COR-L47 (cell line): Measurements from ENCODE around the gene PIP5K1A.
A peak's percentile ranks its signal among the peaks of the same experiment; 100 is the strongest.
"Not testable (repeated sequence)": the region's sequence is repeated elsewhere in the genome, so short reads cannot be mapped to it uniquely, and the experiment has no call there.

Experiments
- DNase-seq: peaks from one replicate; lab custom pipeline; 2025; lab: John Stamatoyannopoulos, UW

Gene PIP5K1A

GRCh38 chr1:151193304-151193703 is 5.0 kb upstream of the PIP5K1A start:
- DNase-seq = no peak

- no peak for DNase-seq
Observed at GRCh38 chr1:151193856-151194255, 4.5 kb upstream of the PIP5K1A start.

GRCh38 chr1:151194894-151195594 is 3.3 kb upstream of the PIP5K1A start:
- DNase-seq = not testable (repeated sequence)

DNA sequence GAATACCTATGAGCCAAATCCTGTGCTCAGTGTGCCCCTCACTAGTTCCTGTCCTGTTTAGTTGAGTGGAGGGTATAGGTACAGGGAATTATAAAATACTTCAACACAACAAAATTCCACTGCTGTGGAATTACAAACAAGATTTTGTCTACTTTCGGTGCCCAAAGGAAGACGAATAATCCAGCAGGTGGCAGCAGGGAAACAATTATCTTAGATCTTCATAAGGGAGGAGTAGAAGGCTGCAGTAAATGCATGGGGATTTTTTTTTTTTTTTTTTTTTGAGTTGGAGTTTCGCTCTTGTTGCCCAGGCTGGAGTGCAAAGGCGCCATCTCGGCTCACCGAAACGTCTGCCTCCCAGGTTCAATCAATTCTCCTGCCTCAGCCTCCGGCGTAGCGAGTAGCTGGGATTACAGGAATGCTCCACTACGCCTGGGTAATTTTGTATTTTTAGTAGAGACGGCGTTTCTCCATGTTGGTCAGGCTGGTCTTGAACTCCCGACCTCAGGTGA is 2.0 kb upstream of the PIP5K1A start:
- peak; percentile 70 for DNase-seq

DNA sequence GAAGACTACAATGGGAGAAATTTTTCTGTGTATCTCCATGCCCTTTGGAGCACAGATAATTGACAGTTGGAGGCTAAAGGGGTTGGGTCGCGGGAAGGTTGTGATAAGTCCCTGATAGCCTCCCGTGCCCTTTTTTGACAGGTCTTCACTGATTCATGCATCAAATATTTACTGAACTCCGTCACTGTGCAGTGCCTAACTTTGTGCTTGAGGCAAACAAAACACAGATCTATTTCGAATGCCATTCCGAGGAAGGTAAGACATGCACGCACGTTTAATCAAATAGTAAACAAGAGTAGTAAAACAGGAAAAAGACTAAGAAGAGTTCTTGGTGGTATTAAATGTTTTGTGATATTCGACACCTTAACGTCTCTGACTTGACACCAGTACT is 494 bp upstream of the PIP5K1A start:
- no peak for DNase-seq

GRCh38 chr1:151199873-151200581 is 1.7 kb downstream of the PIP5K1A start:
- DNase-seq = no peak

DNA sequence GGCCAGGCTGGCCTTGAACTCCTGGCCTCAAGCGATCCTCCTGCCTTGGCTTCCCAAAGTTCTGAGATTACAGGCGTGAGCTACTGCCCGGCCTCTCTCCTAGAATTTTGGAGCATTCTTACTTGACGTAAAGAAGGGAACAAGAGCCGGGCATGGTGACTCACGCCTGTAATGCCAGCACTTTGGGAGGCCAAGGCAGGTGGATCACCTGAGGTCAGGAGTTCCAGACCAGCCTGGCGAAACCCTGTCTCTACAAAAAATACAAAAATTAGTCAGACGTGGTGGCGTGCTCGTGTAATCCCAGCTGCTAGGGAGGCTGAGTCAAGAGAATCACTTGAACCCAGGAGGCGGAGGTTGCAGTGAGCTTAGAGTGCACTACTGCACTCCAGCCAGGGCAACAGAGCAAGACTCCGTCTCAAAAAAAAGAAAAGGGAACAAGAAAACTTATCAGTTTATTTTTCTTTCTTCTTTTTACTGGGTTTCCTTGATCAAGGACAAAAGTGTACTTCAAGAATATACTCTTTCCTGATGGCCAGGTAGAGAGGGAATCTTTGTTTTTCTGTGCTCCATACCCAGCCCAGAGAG is 7.1 kb downstream of the PIP5K1A start:
- not testable (repeated sequence) for DNase-seq

GRCh38 chr1:151210830-151211229 is 12.5 kb downstream of the PIP5K1A start:
- peak; percentile 26 for DNase-seq

DNA sequence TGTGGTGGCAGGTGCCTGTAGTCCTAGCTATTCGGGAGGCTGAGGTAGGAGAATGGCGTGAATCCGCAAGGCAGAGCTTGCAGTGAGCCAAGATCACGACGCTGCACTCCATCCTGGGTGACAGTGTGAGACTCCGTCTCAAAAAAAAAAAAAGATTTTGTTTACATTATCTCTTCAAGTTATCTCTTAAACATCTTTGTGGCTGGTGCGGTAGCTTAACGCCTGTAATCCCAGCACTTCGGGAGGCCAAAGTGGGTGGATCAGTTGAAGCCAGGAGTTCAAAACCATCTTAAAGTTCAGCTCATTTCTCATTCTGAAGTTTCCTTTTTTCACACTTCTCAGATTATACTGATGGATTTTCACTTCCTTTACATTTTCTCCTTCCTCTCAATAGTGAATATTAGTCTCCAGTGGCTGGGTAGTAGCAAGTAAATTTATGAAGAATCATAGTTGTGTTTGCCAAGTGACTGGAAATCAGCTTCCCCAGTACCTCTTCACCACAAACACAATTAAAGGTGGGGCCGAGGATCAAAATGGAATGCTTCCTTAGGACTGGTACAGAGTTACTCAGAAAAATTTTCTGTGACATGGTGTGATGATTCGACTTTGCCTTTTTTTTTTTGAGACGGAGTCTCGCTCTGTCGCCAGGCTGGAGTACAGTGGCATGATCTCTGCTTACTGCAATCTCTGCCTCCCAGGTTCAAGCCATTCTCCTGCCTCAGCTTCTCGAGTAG is 13.8 kb downstream of the PIP5K1A start:
- DNase-seq = no peak

GRCh38 chr1:151213560-151213959 is 15.2 kb downstream of the PIP5K1A start:
- DNase-seq = no peak

- no peak for DNase-seq
Observed at GRCh38 chr1:151221616-151222015, 23.3 kb downstream of the PIP5K1A start.

GRCh38 chr1:151222130-151222529 is 23.8 kb downstream of the PIP5K1A start:
- DNase-seq = no peak

GRCh38 chr1:151235235-151235634 is 36.9 kb downstream of the PIP5K1A start:
- no peak for DNase-seq

DNA sequence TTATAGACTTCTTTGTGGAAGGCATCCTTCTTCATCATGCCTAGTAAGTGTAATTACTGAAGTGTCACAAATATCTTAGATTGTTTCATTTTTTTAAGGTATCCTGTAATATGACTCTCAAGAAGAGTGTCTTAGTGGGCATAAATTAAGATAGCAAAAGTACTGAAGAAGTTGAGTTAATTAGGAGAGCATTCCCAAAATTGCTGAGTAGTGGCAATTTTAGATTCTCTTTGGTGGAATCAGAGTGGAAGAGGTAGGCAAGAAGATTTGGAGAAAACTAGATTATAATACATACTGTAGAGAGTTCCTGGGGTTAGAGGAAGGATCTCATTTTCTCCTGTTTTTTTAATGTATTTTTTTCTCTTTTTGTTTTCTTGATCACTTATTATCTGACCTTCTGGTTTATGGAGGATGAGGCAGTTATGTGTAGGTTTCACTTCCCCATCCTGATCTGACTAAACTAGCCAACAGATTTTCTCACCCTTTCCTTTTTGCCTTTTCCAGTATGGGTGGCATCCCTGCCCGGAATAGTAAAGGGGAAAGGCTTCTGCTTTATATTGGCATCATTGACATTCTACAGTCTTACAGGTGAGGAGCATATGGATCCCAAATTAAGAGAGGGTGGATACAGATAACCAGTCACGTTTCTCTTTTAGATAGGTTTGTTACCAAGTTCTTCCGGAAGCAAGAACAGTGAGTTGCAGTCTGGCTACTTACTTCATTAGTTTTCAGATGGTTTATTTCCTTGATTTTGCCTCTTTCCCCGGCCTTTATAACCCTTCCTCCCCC is 39.5 kb downstream of the PIP5K1A start:
- DNase-seq = no peak

DNA sequence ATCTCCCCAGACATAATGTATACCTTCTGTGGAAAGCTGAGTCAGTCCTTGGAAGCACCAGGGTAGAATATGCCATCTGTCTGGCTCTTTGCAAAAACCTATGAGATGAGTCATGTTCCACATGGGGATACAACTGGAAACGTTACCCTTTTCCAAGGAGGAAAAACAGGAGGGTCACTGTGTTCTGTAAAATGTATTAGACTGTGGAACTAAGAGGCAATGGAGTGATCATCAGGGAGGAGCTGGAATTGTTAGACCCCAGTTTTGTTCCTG is 40.1 kb downstream of the PIP5K1A start:
- no peak for DNase-seq

DNA sequence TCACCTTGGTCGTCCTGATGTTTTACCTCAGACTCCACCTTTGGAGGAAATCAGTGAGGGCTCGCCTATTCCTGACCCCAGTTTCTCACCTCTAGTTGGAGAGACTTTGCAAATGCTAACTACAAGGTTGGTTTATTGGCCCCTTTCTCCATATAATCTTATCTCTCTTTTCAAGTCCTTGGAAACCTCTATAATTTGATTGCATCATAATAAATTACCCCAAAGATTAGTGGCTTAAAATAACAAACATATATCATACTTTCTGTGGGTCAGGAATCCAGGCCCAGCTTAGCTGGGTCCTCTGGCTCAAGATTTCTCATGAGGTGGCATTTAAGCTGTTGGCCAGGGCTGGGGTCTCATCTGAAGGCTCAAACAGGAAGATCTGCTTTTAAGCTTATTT is 44.1 kb downstream of the PIP5K1A start:
- no peak for DNase-seq

DNA sequence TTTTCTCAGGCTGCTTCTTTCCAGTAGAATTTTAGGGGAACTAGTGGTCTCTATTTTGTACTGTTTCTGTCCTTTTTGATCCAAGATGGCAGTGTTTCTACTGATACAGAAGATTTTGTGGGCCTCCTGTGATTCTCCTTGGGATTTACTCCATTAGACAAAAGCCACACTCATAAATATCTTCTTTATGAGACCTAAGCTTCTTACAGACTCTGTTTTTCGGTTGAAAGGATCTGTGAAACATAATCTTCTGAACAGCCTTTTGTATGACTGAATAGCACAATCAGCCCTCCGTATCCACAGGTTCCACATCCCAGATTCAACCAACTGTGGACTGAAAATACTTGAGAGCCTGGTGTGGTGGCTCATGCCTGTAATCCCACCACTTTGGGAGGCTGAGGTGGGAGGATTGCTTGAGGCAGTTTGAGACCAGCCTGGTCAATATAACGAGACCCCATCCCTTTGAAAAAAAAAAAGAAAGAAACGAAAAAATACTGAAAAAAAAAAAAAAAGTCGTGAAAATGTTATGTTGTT is 45.4 kb downstream of the PIP5K1A start:
- DNase-seq = no peak

DNA sequence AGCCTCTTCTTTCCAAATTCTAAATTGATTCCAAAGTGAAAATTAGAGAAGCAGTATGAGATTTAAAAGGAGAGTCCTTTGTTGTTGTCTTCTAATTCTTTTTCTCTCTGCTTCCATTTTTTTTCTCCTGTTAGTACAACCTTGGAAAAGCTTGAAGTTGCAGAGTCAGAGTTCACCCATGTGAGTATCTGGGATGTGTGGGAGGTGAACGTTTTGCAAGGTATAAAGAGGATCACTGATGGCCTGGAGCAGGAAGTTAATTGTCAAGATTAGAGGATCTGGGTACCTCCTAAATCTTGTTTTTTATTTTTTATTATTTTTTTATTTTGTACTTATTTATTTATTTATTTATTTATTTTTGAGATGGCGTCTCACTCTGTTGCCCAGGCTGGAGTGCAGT is 48.4 kb downstream of the PIP5K1A start:
- no peak for DNase-seq

DNA sequence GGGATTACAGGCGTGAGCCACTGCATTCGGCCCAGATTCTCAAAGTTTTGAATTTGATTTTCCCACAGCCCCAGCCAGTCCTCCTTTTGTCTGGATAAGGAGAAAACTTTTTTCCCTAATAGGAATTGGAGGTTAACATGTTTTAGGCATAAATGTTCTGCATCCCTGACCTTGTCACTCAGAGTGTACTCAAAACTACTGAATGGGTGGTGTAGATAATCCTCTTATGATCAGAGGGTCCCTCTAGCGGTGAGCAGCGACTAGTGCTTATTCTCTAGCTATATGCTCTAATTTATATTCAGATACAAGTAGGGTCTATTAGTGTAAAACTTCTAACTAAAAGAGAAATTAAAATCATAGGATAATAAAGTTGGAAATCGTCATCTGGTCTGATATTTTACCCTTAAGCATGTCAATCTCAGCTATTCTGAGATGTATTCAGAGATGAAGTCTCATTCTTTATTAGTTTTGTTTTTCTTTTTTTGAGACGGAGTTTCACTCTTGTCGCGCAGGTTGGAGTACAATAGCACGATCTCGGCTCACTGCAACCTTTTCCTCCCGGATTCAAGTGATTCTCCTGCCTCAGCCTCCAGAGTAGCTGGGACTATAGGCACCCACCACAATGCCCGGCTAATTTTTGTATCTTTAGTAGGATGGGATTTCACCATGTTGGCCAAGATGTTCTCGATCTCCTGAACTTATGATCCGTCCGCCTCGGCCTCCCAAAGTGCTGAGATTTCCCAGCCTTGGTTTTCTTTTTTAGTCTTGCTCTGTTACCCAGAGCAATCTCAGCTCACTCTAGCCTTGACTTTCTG is 53.5 kb downstream of the PIP5K1A start:
- peak; percentile 66 for DNase-seq
